ENCODE measurements around the gene SMAD4. TPM values are rescaled to one million over a fixed set of nuclear protein-coding genes. Genes with fewer than 3 reads are reported as not detected.

Gene SMAD4
- polyA plus RNA-seq, 4 donors: 16.8 to 88.5 (median 19.7) TPM

- WGBS, 3 donors: 3 to 9% (median 8%) methylated on average over 10 of the region's 10 CpGs
- no peak for FAIRE-seq
- H3K4me3 ChIP-seq (ENCODE audit: low read depth in 1 of 3, low read length in 3 of 3): peak overlapping the region; percentile 69 to 98 (median 86)
- H3K9me3 ChIP-seq (ENCODE audit: control insufficient read depth in 2 of 2, insufficient read depth in 1 of 2, low read depth in 1 of 2, low read length in 1 of 2): no peaks in the 10 kb centered on the region
- H3K4me1 ChIP-seq (ENCODE audit: control insufficient read depth in 3 of 3, insufficient read depth in 2 of 3, low read depth in 1 of 3, low read length in 2 of 3): peaks cover 2 to 10% (median 6%) of the 10 kb centered on the region in 3 donors
- no peaks in the 10 kb centered on the region for H3K27me3 ChIP-seq (ENCODE audit: control insufficient read depth in 3 of 3, insufficient read depth in 3 of 3, low read length in 3 of 3)
- H3K36me3 ChIP-seq (ENCODE audit: control insufficient read depth in 3 of 3, insufficient read depth in 2 of 3, low read depth in 1 of 3, low read length in 3 of 3): peaks cover 0 to 19% (median 0%) of the 10 kb centered on the region in 3 donors
- no peak for DNase-seq
- peak overlapping the region; percentile 92 to 100 (median 99) for H3K27ac ChIP-seq (ENCODE audit: low read depth in 1 of 3, low read length in 2 of 3)
Observed at GRCh38 chr18:51029378-51029693, 677 bp upstream of the SMAD4 start.

- peak overlapping the region; percentile 69 to 98 (median 86) for H3K4me3 ChIP-seq (ENCODE audit: low read depth in 1 of 3, low read length in 3 of 3)
- no peak for FAIRE-seq
- 0 to 1% (median 0%) methylated on average over 36 to 66 of the region's 66 CpGs for WGBS, 3 donors
- H3K9me3 ChIP-seq (ENCODE audit: control insufficient read depth in 2 of 2, insufficient read depth in 1 of 2, low read depth in 1 of 2, low read length in 1 of 2): no peaks in the 10 kb centered on the region
- H3K4me1 ChIP-seq (ENCODE audit: control insufficient read depth in 3 of 3, insufficient read depth in 2 of 3, low read depth in 1 of 3, low read length in 2 of 3): peaks cover 6 to 13% (median 11%) of the 10 kb centered on the region in 3 donors
- H3K27me3 ChIP-seq (ENCODE audit: control insufficient read depth in 3 of 3, insufficient read depth in 3 of 3, low read length in 3 of 3): no peaks in the 10 kb centered on the region
- peaks cover 0 to 23% (median 0%) of the 10 kb centered on the region in 3 donors for H3K36me3 ChIP-seq (ENCODE audit: control insufficient read depth in 3 of 3, insufficient read depth in 2 of 3, low read depth in 1 of 3, low read length in 3 of 3)
- H3K27ac ChIP-seq (ENCODE audit: low read depth in 1 of 3, low read length in 2 of 3): peak overlapping the region; percentile 92 to 100 (median 99)
- DNase-seq: peak; percentile 72 to 90
Observed at GRCh38 chr18:51030537-51031258, 685 bp downstream of the SMAD4 start.

GRCh38 chr18:51032193-51032592 lies 2.2 kb downstream of the SMAD4 start:
- Histone ChIP-seq H3K27me3 (ENCODE audit: control insufficient read depth in 3 of 3, insufficient read depth in 3 of 3, low read length in 3 of 3) (no peaks in the 10 kb centered on the region), H3K36me3 (ENCODE audit: control insufficient read depth in 3 of 3, insufficient read depth in 2 of 3, low read depth in 1 of 3, low read length in 3 of 3) (peaks cover 0 to 18% (median 0%) of the 10 kb centered on the region in 3 donors), H3K4me1 (ENCODE audit: control insufficient read depth in 3 of 3, insufficient read depth in 2 of 3, low read depth in 1 of 3, low read length in 2 of 3) (peaks cover 3 to 15% (median 11%) of the 10 kb centered on the region in 3 donors), H3K27ac (ENCODE audit: low read depth in 1 of 3, low read length in 2 of 3) (no peak overlapping the region), H3K4me3 (ENCODE audit: low read depth in 1 of 3, low read length in 3 of 3) (peak overlapping the region in 1 of 3 donors; percentile 7), H3K9me3 (ENCODE audit: control insufficient read depth in 2 of 2, insufficient read depth in 1 of 2, low read depth in 1 of 2, low read length in 1 of 2) (no peaks in the 10 kb centered on the region)
- 13 to 33% (median 31%) methylated on average over 5 of the region's 5 CpGs for WGBS, 3 donors
- no peak for DNase-seq
- FAIRE-seq: no peak

- Histone ChIP-seq H3K4me1 (ENCODE audit: control insufficient read depth in 3 of 3, insufficient read depth in 2 of 3, low read depth in 1 of 3, low read length in 2 of 3) (peaks cover 8 to 18% (median 9%) of the 10 kb centered on the region in 3 donors), H3K9me3 (ENCODE audit: control insufficient read depth in 2 of 2, insufficient read depth in 1 of 2, low read depth in 1 of 2, low read length in 1 of 2) (no peaks in the 10 kb centered on the region), H3K36me3 (ENCODE audit: control insufficient read depth in 3 of 3, insufficient read depth in 2 of 3, low read depth in 1 of 3, low read length in 3 of 3) (peaks cover 0 to 15% (median 0%) of the 10 kb centered on the region in 3 donors), H3K4me3 (ENCODE audit: low read depth in 1 of 3, low read length in 3 of 3) (no peak overlapping the region), H3K27me3 (ENCODE audit: control insufficient read depth in 3 of 3, insufficient read depth in 3 of 3, low read length in 3 of 3) (no peaks in the 10 kb centered on the region), H3K27ac (ENCODE audit: low read depth in 1 of 3, low read length in 2 of 3) (no peak overlapping the region)
- DNase-seq (no peak), FAIRE-seq (no peak)
- 38 to 45% (median 44%) methylated on average over 2 of the region's 2 CpGs for WGBS, 3 donors
Observed at GRCh38 chr18:51037230-51037629, 7.2 kb downstream of the SMAD4 start.

- Histone ChIP-seq H3K4me3 (ENCODE audit: low read depth in 1 of 3, low read length in 3 of 3) (no peak overlapping the region), H3K27me3 (ENCODE audit: control insufficient read depth in 3 of 3, insufficient read depth in 3 of 3, low read length in 3 of 3) (no peaks in the 10 kb centered on the region), H3K27ac (ENCODE audit: low read depth in 1 of 3, low read length in 2 of 3) (no peak overlapping the region), H3K9me3 (ENCODE audit: control insufficient read depth in 2 of 2, insufficient read depth in 1 of 2, low read depth in 1 of 2, low read length in 1 of 2) (no peaks in the 10 kb centered on the region), H3K36me3 (ENCODE audit: control insufficient read depth in 3 of 3, insufficient read depth in 2 of 3, low read depth in 1 of 3, low read length in 3 of 3) (peaks cover 0 to 13% (median 0%) of the 10 kb centered on the region in 3 donors), H3K4me1 (ENCODE audit: control insufficient read depth in 3 of 3, insufficient read depth in 2 of 3, low read depth in 1 of 3, low read length in 2 of 3) (peaks cover 6 to 18% (median 9%) of the 10 kb centered on the region in 3 donors)
- DNase-seq (peak in 1 of 2 donors; percentile 10), FAIRE-seq (no peak)
- WGBS, 3 donors: 39 to 61% (median 47%) methylated on average over 6 of the region's 6 CpGs
Observed at GRCh38 chr18:51038110-51038509, 8.1 kb downstream of the SMAD4 start.

GRCh38 chr18:51039138-51040112 lies 9.4 kb downstream of the SMAD4 start:
- no peak overlapping the region for H3K4me3 ChIP-seq (ENCODE audit: low read depth in 1 of 3, low read length in 3 of 3)
- 34 to 48% (median 37%) methylated on average over 8 of the region's 8 CpGs for WGBS, 3 donors
- H3K9me3 ChIP-seq (ENCODE audit: control insufficient read depth in 2 of 2, insufficient read depth in 1 of 2, low read depth in 1 of 2, low read length in 1 of 2): no peaks in the 10 kb centered on the region
- peaks cover 6 to 18% (median 9%) of the 10 kb centered on the region in 3 donors for H3K4me1 ChIP-seq (ENCODE audit: control insufficient read depth in 3 of 3, insufficient read depth in 2 of 3, low read depth in 1 of 3, low read length in 2 of 3)
- H3K36me3 ChIP-seq (ENCODE audit: control insufficient read depth in 3 of 3, insufficient read depth in 2 of 3, low read depth in 1 of 3, low read length in 3 of 3): peaks cover 0 to 12% (median 0%) of the 10 kb centered on the region in 3 donors
- no peak for DNase-seq
- no peak overlapping the region for H3K27ac ChIP-seq (ENCODE audit: low read depth in 1 of 3, low read length in 2 of 3)
- no peak for FAIRE-seq
- no peaks in the 10 kb centered on the region for H3K27me3 ChIP-seq (ENCODE audit: control insufficient read depth in 3 of 3, insufficient read depth in 3 of 3, low read length in 3 of 3)

- WGBS, 3 donors: 95 to 100% (median 98%) methylated on average over 3 of the region's 3 CpGs
- Histone ChIP-seq H3K4me3 (ENCODE audit: low read depth in 1 of 3, low read length in 3 of 3) (no peak overlapping the region), H3K9me3 (ENCODE audit: control insufficient read depth in 2 of 2, insufficient read depth in 1 of 2, low read depth in 1 of 2, low read length in 1 of 2) (no peaks in the 10 kb centered on the region), H3K27ac (ENCODE audit: low read depth in 1 of 3, low read length in 2 of 3) (no peak overlapping the region), H3K4me1 (ENCODE audit: control insufficient read depth in 3 of 3, insufficient read depth in 2 of 3, low read depth in 1 of 3, low read length in 2 of 3) (peaks cover 4 to 13% (median 6%) of the 10 kb centered on the region in 3 donors), H3K36me3 (ENCODE audit: control insufficient read depth in 3 of 3, insufficient read depth in 2 of 3, low read depth in 1 of 3, low read length in 3 of 3) (peaks cover 0 to 7% (median 0%) of the 10 kb centered on the region in 3 donors), H3K27me3 (ENCODE audit: control insufficient read depth in 3 of 3, insufficient read depth in 3 of 3, low read length in 3 of 3) (no peaks in the 10 kb centered on the region)
- DNase-seq (no peak), FAIRE-seq (no peak)
Observed at GRCh38 chr18:51041677-51042352, 11.8 kb downstream of the SMAD4 start.

All from small intestine (tissue), 7 donors.